B cell (primary cell): Measurements from ENCODE around the gene COX6B2.

Source experiments
- EZH2 ChIP-seq: IDR thresholded peaks from 2 replicates; pipeline ENCODE4 v1.6.1; 2012; ENCODE audit warnings: borderline replicate concordance, low read depth, mild to moderate bottlenecking, moderate library complexity, low read length; ENCODE audit not compliant: insufficient read depth, poor library complexity, severe bottlenecking
- TF ChIP-seq, protein P1 (sequence below): fragments of 200-600 bp; IDR thresholded peaks from one replicate; pipeline ENCODE4 v1.8.0; 2022; ENCODE audit warnings: antibody characterized with exemption, mild to moderate bottlenecking

DNA sequence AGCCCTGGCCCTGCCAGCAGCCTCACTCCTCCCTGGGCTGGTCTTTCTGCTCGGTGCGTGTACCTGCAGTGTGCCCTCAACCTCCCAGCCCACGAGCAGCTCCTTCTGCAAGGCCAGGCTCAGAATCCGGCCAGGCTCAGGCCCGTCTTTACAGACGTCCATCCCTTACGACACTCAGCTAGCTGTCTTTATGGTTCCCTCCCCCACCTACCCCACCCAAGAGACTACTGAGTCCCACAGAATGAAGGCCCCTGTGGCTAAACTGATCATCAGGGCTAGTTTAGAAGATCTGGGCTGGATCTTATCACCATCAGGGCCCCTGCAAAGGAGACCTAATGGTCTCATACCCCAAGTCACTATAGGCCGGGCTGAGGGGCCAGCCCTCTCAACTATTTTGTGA lies 40.1 kb downstream of the COX6B2 start:
- TF ChIP-seq, protein P1, sequence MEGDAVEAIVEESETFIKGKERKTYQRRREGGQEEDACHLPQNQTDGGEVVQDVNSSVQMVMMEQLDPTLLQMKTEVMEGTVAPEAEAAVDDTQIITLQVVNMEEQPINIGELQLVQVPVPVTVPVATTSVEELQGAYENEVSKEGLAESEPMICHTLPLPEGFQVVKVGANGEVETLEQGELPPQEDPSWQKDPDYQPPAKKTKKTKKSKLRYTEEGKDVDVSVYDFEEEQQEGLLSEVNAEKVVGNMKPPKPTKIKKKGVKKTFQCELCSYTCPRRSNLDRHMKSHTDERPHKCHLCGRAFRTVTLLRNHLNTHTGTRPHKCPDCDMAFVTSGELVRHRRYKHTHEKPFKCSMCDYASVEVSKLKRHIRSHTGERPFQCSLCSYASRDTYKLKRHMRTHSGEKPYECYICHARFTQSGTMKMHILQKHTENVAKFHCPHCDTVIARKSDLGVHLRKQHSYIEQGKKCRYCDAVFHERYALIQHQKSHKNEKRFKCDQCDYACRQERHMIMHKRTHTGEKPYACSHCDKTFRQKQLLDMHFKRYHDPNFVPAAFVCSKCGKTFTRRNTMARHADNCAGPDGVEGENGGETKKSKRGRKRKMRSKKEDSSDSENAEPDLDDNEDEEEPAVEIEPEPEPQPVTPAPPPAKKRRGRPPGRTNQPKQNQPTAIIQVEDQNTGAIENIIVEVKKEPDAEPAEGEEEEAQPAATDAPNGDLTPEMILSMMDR: no peak
- no peak for TF ChIP-seq EZH2
